Epithelial cell of esophagus (primary cell): ENCODE measurements around the gene ARHGAP1.

Experiments
- DNase-seq: peaks from one replicate; pipeline ENCODE4 v3.0.0; 2010; ENCODE audit warnings: low read depth
- H3K4me3 ChIP-seq: 2 replicates; pipeline ENCODE4 v1.5.1; 2011; ENCODE audit warnings: mild to moderate bottlenecking, low read length, control low read depth
- CTCF ChIP-seq: IDR thresholded peaks from 2 replicates; pipeline ENCODE4 v1.5.1; 2011; ENCODE audit warnings: low read depth, mild to moderate bottlenecking, low read length, control low read depth, inconsistent platforms; ENCODE audit not compliant: insufficient read depth; ENCODE audit errors: missing control alignments

ARHGAP1 gene

GRCh38 chr11:46681814-46682213 lies 18.6 kb downstream of the ARHGAP1 start:
- TF ChIP-seq CTCF: no peak
- DNase-seq: no peak

GRCh38 chr11:46680815-46681214 lies 19.6 kb downstream of the ARHGAP1 start:
- DNase-seq: no peak
- H3K4me3 ChIP-seq: no peak overlapping the region
- TF ChIP-seq CTCF: no peak

More at GRCh38 chr11:46681814-46682213, 18.6 kb downstream of the ARHGAP1 start:
- H3K4me3 ChIP-seq: no peak overlapping the region

- no peak for DNase-seq
- TF ChIP-seq CTCF: no peak
- no peak overlapping the region for H3K4me3 ChIP-seq
Observed at GRCh38 chr11:46680164-46680760, 20.2 kb downstream of the ARHGAP1 start.

GRCh38 chr11:46679241-46680163 lies 20.9 kb downstream of the ARHGAP1 start:
- DNase-seq: no peak
- no peak overlapping the region for H3K4me3 ChIP-seq
- TF ChIP-seq CTCF: no peak

GRCh38 chr11:46678741-46679130 lies 21.7 kb downstream of the ARHGAP1 start:
- no peak overlapping the region for H3K4me3 ChIP-seq
- DNase-seq: no peak
- no peak for TF ChIP-seq CTCF

- DNase-seq: no peak
Observed at GRCh38 chr11:46677991-46678740, 22.3 kb downstream of the ARHGAP1 start.

More at GRCh38 chr11:46677991-46678740, 22.3 kb downstream of the ARHGAP1 start:
- no peak overlapping the region for H3K4me3 ChIP-seq
- TF ChIP-seq CTCF: no peak
